GM18861 (cell line): Measurements from ENCODE around the gene LIPI.
"Not testable (repeated sequence)": the region's sequence is repeated elsewhere in the genome, so short reads cannot be mapped to it uniquely, and the experiment has no call there.

Experiments used
- ATAC-seq: cut with Tn5 transposase; IDR thresholded peaks from one replicate; pipeline ENCODE4 v1.9.1; 2021; ENCODE audit not compliant: unreplicated experiment

Gene LIPI

GRCh38 chr21:14075346-14076142, 135.2 kb downstream of the LIPI start:
- no peak for ATAC-seq

GRCh38 chr21:14074177-14074576, 136.6 kb downstream of the LIPI start:
- no peak for ATAC-seq

- ATAC-seq: no peak
Observed at GRCh38 chr21:14073615-14074014, 137.1 kb downstream of the LIPI start.

GRCh38 chr21:14072761-14073535, 137.8 kb downstream of the LIPI start:
- ATAC-seq: no peak

- no peak for ATAC-seq
Observed at GRCh38 chr21:14071902-14072734, 138.6 kb downstream of the LIPI start.

DNA sequence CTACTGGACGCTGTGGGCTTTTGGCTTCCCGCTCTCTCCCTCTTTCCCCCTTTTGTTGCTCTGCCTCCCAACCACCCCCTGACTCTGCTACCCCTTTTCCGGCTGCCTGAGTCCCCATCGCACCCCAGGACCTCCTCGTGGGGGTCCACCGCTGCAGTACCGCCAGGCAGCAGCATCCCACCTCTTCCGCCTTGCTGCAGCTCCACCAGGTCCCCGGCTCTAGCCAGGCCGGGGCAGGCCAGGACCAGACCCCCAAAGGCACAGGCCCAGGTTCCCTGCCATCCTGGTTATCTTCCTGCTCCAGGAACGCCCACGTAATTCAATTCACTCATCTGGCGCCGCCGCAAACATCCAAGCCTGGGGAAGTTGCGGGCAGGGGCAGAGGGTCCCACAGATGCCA, 139.8 kb downstream of the LIPI start:
- no peak for ATAC-seq

DNA sequence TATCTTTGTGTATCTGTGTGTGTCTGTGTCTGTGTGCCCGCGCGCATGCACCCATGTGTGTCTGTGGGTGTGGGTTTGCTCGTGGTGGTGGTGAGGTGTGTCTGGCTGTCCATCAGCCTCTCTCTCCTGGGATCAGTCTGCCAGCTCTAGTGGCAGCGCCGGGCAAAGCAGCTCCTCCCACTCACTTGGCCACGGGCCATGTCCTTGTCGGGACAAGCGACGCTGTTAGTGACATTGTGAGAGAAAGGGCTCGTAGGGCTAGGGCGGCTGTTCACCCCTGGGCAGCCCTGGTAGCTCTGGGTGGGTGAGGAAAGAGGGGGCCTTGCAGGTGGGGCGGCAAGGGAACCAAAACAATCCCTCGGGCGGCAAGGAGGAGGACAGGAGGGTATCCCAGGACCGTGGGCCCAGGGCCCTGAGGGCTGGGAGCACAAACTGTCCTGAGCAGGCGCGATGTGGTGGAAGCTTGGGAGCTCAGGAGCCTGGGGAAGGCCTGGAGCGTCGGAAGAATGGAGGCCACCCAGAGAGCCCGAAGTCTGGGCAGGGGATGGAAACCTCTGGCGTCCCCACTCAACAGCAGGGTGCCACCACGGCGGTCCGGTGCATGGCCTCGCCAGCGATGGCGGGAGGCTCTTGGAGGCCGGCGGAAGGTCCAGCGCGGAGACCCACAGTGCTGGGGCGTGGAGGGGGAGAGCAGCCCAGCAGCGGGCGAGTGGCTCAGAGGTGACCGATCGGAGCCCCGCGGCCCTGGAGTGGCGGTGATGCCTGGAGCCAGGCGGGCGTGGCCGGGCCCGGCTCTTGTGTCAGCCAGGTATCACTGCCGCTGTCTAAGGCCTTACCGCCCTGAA, 140.5 kb downstream of the LIPI start:
- no peak for ATAC-seq

DNA sequence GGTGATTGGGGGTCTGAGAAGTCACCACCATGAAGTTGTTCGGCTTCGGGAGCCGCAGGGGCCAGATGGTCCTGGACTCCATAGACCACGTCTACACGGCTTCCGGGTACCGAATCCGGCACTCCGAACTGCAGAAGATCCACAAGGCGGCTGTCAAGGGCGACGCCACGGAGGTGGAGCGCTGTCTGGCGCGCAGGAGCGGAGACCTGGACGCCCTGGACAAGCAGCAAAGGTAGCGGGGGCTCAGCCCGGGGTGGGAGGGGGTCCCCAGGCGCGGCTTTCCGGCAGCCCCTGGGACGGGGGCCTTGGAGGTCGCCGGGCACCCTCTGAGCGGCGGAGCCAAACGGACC, 146.5 kb downstream of the LIPI start:
- no peak for ATAC-seq

DNA sequence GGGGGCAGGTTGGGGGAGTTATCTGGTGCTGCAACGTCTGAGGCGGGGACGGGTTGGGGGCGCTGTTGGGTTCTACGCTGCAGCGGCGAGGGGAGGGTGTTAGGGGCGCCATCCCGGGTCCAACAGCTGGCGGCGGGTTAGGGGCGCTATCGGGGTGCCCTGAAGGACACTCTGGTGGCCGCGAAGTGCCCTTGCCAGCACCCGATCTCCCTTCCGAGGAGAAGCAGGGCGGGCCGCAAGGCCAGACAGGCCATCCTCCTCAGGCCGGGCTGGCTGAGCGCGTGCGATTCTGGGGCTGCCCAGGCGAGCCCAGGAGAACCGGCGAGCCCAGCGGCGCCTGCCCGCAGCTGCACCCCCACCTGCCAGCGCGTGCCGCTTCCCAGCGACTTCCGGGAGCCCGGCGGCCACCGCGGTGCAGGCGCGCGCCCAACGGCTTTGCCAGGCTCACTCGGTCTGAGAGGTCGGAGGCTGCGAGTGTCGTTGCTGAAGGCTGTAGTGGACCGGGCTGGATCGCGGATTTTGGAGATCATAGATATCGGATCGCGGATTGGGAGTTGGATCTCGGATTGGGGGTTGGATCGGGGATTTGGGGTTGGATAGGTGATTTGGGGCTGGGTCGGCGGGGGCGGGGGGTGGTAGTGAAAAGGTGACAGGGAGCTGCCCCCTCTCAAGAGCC, 147.0 kb downstream of the LIPI start:
- ATAC-seq: not testable (repeated sequence)

- ATAC-seq: not testable (repeated sequence)
Observed at GRCh38 chr21:14062684-14063083, 148.1 kb downstream of the LIPI start.

DNA sequence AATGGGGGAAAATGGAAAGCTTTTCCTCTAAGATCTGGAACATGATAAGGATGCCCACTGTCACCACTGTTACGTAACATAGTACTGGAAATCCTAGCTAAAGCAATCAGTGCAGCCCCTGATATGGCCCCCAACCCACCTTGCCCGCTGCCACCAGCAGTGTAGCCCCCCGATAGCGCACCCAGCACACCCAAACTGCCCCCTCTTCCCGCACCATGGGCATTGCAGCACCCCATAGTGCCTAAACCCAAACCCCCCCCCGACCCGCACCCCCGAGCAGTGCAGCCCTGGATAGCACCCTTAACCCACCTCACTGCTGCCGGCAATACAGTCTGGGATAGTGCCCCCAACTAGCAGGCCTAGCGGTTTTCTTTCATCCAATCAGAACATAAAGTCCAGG, 148.9 kb downstream of the LIPI start:
- ATAC-seq: not testable (repeated sequence)

DNA sequence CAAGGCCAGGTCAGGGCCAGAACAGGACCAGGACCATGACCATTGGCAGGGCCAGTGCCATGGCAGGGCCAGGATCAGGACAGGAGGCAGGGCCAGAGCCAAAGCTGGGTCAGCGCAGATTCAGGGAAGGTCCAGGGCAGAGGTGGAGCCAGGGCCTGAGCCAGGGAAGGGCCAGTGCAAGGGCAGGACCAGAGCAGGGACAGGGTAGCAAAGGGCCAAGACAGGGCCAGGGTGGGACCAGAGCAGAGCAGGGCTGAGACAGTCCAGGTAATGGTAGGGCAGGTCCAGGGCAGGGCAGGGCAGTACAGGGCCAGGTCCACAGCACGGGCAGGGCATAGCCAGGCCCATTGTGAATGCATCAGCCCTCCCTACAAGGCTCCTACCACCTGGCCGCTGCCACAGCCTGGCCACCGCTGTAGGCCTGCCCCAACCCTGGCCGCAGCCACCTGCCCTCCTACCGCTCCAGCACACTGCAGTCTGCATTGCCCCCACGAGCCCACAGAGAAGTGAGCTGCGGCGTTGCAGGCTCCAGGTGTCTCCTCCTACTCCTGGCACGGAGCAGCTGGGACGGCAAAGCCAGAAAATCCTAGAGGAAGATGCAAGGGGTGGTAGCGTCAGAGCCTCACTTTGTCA, 151.6 kb downstream of the LIPI start:
- not testable (repeated sequence) for ATAC-seq
